A172 (cell line): ENCODE measurements around the gene TNFAIP8L1. TPM values are rescaled to one million over a fixed set of nuclear protein-coding genes. Genes with fewer than 3 reads are reported as not detected.

Experiments used
- DNase-seq: peaks from one replicate; pipeline ENCODE4 v3.0.0-alpha.2; 2015; ENCODE audit warnings: low spot score
- total RNA-seq: library from RNA; depleted of rRNA; stranded (reverse); fragments of >200 nt; shearing (Covaris generic); gene quantifications from 2 replicates; pipeline ENCODE4 v1.2.3, GENCODE V29; 2014

Gene TNFAIP8L1
- total RNA-seq, 1 experiment from 2014 or later = 9.5 TPM

DNA sequence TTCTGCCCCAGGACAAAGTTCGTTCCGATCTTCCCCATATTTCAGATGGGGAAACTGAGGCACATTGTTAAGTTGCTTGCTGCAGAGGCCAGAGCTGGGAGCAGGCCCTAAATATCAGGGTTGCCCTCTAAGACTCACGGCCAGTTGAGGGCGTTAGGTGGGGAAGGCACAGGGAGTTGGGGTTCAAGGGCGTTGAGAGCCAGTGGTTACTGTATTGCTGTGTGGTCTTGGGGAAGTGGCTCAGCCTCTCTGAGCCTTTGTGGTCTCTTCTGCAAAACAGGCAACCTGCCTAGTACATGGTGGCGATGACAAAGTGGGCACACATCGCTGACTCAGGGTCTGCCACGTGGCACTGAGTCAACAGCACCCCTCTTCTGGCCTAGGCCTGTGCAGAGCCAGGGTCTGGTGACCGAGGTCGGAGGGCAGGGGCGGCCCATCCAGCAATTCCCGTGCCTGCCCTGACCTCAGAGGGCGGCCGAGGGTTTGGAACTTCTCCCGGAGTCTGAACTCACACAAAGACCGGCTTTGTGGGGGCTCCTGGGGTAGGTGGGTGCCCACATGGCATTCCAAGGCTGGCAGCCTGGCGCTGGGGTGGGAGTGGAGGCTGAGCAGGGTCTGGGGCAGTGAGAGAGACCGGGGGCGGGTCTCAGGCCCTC, 10.2 kb downstream of the TNFAIP8L1 start:
- no peak for DNase-seq

- DNase-seq = no peak
Observed at GRCh38 chr19:4650159-4650558, 10.8 kb downstream of the TNFAIP8L1 start.

- no peak for DNase-seq
Observed at GRCh38 chr19:4652075-4652474, 12.8 kb downstream of the TNFAIP8L1 start.

- DNase-seq = no peak
Observed at GRCh38 chr19:4653793-4654436, 14.6 kb downstream of the TNFAIP8L1 start.

DNA sequence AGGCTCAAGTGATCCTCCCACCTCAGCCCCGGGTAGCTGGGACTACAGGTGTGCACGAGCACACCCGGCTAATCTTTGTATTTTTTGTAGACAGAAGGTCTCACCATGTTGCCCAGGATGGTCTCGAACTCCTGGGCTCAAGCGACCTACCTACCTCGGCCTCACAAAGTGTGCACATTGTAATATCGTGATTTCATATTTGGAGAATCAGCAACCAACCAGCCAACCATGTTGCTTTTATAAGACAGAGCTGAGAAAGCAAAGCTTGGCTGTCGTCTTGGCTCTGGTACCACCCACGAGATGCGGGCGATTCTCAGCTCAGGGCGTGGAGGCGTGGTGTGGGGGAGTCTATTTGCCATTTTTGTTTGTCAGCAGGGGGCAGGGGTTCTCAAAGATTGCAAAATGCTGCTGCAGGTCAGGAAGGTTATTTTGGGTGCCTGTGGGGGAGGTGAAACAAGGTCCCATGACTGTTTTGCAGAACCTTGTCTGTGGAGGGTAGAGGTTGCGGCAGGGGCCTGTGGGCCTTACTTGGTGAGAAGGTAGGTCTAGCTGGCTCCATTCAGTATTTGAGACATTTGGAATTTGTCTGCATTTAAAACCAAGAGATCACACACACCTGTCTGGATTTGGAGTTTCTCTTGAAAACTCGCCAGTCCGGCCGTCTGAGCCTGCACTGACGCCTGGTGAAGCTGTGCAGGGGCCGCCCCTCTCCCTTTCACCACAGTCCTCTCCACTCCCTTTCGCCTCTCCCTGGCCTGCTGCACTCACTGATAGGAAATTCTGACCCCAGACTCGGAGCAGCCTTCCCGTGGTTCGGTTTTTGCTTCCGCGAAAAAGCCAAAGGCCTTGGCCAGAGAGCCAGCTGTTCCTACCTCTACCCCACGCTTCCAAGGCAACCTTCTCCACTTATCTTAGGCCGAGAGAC, 15.4 kb downstream of the TNFAIP8L1 start:
- no peak for DNase-seq

GRCh38 chr19:4656102-4656501, 16.8 kb downstream of the TNFAIP8L1 start:
- DNase-seq = no peak

- DNase-seq = no peak
Observed at GRCh38 chr19:4657262-4657661, 17.9 kb downstream of the TNFAIP8L1 start.

DNA sequence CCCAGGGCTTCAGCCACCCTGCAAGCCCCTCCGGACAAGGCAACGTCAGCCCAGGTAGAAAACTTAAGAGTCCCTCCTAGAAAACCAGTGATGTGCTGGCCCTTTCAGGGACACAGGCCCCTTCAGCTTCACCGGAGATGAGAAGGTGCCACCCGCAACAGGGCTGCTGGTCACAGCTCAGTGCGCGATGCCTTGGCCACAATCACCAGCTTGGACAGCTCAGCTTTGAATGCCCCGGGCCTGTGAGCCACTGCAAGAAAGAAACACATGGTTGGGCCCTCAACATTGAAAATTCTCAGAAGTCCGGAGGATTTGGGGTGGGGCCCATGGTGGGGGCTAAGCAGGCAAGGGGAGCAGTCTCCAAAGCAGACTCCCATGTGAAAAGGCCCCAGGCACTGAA, 18.5 kb downstream of the TNFAIP8L1 start:
- no peak for DNase-seq

GRCh38 chr19:4660181-4660791, 21.0 kb downstream of the TNFAIP8L1 start:
- peak; percentile 39 for DNase-seq

GRCh38 chr19:4660993-4661392, 21.7 kb downstream of the TNFAIP8L1 start:
- no peak for DNase-seq

DNA sequence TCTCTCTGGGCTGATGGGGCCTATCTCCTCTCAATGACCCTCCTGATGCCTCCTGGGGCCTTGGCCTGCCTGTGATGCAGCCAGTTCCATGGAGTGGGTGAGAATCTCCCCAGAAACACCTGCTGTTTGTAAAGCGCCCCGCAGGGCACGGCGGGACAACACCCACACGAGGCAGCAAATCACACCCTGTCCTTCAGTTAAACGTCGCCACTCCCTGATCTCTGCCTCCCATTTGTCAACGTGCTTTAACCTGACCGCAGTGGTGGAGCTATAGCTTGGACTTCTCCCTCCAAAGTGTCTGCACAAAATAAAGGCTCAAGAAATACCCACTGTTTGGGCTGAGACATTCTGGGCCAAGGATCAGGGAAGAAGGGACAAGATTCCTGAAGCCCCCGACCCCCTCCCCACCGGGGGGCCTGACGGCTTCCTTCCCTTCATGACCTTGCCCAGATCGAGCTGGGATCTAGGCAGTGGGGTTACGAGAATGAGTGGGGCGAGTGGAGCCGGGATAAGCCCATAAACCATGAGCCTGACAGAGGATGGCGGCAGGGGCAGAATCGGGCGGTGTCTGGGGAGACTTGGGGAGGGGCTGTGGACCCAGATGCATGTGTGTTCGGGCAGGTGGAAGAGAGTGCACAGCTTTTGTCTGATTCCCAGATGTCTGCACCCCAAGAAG, 22.8 kb downstream of the TNFAIP8L1 start:
- no peak for DNase-seq

GRCh38 chr19:4662812-4663211, 23.5 kb downstream of the TNFAIP8L1 start:
- DNase-seq = no peak

DNA sequence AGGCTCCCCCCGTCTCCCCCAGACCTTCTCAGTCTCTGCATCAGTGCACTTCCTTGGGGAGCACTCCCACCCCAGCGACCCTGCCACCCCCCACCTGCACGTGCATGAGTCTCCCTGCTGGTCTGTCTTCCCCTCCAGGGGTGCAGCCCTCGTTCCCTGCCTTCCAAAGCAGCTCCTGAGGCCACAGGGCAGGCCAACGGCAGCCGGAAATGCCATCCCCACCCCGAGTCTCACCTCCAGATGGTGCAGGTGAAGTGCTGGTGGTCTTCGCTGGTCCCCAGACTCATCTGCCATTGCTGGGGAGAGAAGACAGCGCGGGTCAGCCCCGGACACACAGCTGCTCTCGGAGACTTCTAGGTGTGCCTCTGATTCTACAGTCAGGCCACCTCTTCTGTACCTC, 25.3 kb downstream of the TNFAIP8L1 start:
- no peak for DNase-seq

DNA sequence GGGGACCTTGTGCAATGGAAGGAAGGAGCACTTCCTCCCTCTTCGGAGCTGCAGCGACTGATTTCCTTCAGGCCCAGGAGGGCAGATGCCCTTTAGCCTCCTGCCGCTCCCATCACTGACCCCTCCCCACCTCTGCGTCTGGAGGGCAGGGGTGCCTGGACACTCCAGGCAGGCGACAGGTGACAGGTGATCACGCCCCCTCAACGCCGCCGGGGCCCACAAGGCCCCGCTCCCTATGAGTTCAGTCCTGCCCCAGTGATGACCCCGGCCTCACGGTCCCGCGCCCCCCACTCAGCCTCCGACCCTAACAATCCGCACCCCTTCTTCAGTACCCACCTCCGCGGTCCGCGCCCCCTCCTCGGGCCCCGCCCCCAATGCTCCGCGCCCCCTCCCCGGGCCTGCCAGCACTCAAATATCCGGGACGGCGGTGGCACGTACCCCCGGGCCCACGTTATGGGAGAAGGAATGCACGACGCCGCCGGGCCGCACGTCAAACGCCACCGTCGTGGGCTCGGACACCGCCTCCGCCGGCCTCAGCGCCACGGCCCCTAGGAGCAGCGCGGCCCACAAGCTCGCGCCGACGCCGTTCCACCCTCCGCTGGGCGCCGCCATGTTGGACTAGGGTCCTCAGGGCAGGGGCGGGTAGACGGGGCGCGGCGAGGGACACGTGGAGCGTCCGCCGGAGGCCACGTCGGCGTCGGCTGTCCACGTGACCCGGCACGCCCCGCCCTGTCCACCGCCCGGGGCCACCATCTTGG, 30.6 kb downstream of the TNFAIP8L1 start, which contains the start of gene MYDGF:
MYDGF (minus strand) TSS at position 620 of the 758 bp plus-strand sequence; CDS start at position 612, 8 bp downstream.
- DNase-seq = peak; percentile 74

GRCh38 chr19:4671185-4671851, 32.0 kb downstream of the TNFAIP8L1 start:
- DNase-seq = no peak

- no peak for DNase-seq
Observed at GRCh38 chr19:4673216-4673615, 33.9 kb downstream of the TNFAIP8L1 start.

GRCh38 chr19:4673726-4674125, 34.4 kb downstream of the TNFAIP8L1 start:
- no peak for DNase-seq

- DNase-seq = no peak
Observed at GRCh38 chr19:4675346-4675745, 36.0 kb downstream of the TNFAIP8L1 start.

- DNase-seq = peak; percentile 69
Observed at GRCh38 chr19:4676955-4677731, 37.8 kb downstream of the TNFAIP8L1 start.
